Smooth muscle cell (in vitro differentiated cells): Measurements from ENCODE around the gene MRPL51. TPM values are rescaled to one million over a fixed set of nuclear protein-coding genes. Genes with fewer than 3 reads are reported as not detected.

Experiments used
- DNase-seq: peaks from one replicate; lab custom pipeline; 2025; ENCODE audit not compliant: unreplicated experiment; lab: John Stamatoyannopoulos, UW
- H2AFZ ChIP-seq: fragments of 200-600 bp; sonication (generic); 2 replicates; pipeline ENCODE4 v1.6.0; 2016; ENCODE audit warnings: antibody characterized with exemption, low read depth, mild to moderate bottlenecking
- H3F3A ChIP-seq: fragments of 200-600 bp; sonication (generic); 2 replicates; pipeline ENCODE4 v1.6.0; 2017; ENCODE audit warnings: antibody characterized with exemption, low read depth
- H3K27ac ChIP-seq: fragments of 200-600 bp; sonication (generic); 2 replicates; pipeline ENCODE4 v1.5.1; 2016; ENCODE audit warnings: low read depth, mild to moderate bottlenecking
- H3K27me3 ChIP-seq: fragments of 200-600 bp; sonication (generic); 2 replicates; pipeline ENCODE4 v1.6.1; 2016; ENCODE audit warnings: low read depth, mild to moderate bottlenecking
- H3K36me3 ChIP-seq: fragments of 200-600 bp; sonication (generic); 2 replicates; pipeline ENCODE4 v1.5.1; 2016; ENCODE audit warnings: low read depth
- H3K4me1 ChIP-seq: fragments of 200-600 bp; sonication (generic); 2 replicates; pipeline ENCODE4 v1.5.1; 2016; ENCODE audit warnings: low read depth
- H3K4me2 ChIP-seq: fragments of 200-600 bp; sonication (generic); 2 replicates; pipeline ENCODE4 v1.6.0; 2016; ENCODE audit warnings: mild to moderate bottlenecking
- H3K4me3 ChIP-seq: fragments of 200-600 bp; sonication (generic); 2 replicates; pipeline ENCODE4 v1.5.1; 2016; ENCODE audit warnings: mild to moderate bottlenecking
- H3K79me2 ChIP-seq: fragments of 200-600 bp; sonication (generic); 2 replicates; pipeline ENCODE4 v1.6.0; 2016; ENCODE audit warnings: low read depth, mild to moderate bottlenecking
- H3K9ac ChIP-seq: fragments of 200-600 bp; sonication (generic); 2 replicates; pipeline ENCODE4 v1.6.0; 2016; ENCODE audit warnings: low read depth
- H3K9me3 ChIP-seq: fragments of 200-600 bp; sonication (generic); replicated peaks from 2 replicates; pipeline ENCODE4 v1.5.1; 2016; ENCODE audit warnings: low read depth
- H4K20me1 ChIP-seq: fragments of 200-600 bp; sonication (generic); 2 replicates; pipeline ENCODE4 v1.6.0; 2016; ENCODE audit warnings: low read depth
- WGBS: methylation state at CpG from one replicate; pipeline ENCODE4 v1.1.7; 2016; ENCODE audit warnings: low lambda C conversion rate; 5-methylcytosine and 5-hydroxymethylcytosine counted together
- polyA plus RNA-seq: library from polyadenylated mRNA; unstranded; fragments of >200 nt; fragmentation: Nextera tagmentation; extraction: Ambion mirVana; gene quantifications from 2 replicates; pipeline ENCODE4 v1.2.1, GENCODE V29; 2016
- total RNA-seq: library from RNA; depleted of rRNA; stranded (reverse); fragments of >200 nt; gene quantifications from 2 replicates; pipeline ENCODE4 v1.2.3, GENCODE V29; 2014
- TF ChIP-seq, protein P1 (sequence below): fragments of 200-600 bp; sonication (generic); IDR thresholded peaks from 2 replicates; pipeline ENCODE4 v1.5.1; 2017; ENCODE audit warnings: borderline replicate concordance, mild to moderate bottlenecking, antibody characterized with exemption; ENCODE audit not compliant: insufficient read depth, poor library complexity, severe bottlenecking

The MRPL51 gene
- total and polyA plus RNA-seq, 2 experiments from 2014 or later: 126 to 364 TPM

DNA sequence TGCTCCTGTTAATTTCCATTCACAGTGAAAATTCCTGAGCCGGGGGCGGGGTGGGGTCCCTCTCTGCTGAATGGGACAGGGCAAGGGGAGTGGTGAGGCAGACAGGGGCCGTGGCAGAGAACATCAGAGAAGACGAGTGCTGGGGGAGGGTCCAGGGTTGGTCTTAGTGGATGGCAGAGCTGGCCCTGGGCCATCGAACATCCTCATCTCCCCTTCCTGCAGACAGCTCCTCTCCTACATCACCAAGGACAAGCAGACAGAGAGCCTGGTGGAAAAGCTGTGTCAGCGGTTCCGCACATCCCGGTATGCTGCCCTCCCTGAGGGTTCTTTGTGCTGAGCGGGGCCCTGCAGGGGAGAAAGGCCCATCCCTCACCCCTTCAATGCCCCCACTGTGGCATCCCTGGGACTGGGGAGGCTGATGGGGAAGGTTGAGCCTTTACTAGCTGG is 36.3 kb upstream of the MRPL51 start:
- Histone ChIP-seq H3K9ac (peak overlapping the region; percentile 24), H3F3A (peaks cover 22% of the 10 kb centered on the region), H3K9me3 (no peaks in the 10 kb centered on the region), H2AFZ (no peak overlapping the region), H3K36me3 (peaks cover 14% of the 10 kb centered on the region), H4K20me1 (no peaks in the 10 kb centered on the region), H3K27ac (peak overlapping the region; percentile 96), H3K79me2 (no peaks in the 10 kb centered on the region), H3K4me2 (no peak overlapping the region), H3K4me3 (no peak overlapping the region), H3K4me1 (peaks cover 16% of the 10 kb centered on the region), H3K27me3 (no peaks in the 10 kb centered on the region)
- no peak for DNase-seq
- TF ChIP-seq, protein P1, sequence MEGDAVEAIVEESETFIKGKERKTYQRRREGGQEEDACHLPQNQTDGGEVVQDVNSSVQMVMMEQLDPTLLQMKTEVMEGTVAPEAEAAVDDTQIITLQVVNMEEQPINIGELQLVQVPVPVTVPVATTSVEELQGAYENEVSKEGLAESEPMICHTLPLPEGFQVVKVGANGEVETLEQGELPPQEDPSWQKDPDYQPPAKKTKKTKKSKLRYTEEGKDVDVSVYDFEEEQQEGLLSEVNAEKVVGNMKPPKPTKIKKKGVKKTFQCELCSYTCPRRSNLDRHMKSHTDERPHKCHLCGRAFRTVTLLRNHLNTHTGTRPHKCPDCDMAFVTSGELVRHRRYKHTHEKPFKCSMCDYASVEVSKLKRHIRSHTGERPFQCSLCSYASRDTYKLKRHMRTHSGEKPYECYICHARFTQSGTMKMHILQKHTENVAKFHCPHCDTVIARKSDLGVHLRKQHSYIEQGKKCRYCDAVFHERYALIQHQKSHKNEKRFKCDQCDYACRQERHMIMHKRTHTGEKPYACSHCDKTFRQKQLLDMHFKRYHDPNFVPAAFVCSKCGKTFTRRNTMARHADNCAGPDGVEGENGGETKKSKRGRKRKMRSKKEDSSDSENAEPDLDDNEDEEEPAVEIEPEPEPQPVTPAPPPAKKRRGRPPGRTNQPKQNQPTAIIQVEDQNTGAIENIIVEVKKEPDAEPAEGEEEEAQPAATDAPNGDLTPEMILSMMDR: no peak
- 51% methylated on average over 9 of the region's 9 CpGs for WGBS

DNA sequence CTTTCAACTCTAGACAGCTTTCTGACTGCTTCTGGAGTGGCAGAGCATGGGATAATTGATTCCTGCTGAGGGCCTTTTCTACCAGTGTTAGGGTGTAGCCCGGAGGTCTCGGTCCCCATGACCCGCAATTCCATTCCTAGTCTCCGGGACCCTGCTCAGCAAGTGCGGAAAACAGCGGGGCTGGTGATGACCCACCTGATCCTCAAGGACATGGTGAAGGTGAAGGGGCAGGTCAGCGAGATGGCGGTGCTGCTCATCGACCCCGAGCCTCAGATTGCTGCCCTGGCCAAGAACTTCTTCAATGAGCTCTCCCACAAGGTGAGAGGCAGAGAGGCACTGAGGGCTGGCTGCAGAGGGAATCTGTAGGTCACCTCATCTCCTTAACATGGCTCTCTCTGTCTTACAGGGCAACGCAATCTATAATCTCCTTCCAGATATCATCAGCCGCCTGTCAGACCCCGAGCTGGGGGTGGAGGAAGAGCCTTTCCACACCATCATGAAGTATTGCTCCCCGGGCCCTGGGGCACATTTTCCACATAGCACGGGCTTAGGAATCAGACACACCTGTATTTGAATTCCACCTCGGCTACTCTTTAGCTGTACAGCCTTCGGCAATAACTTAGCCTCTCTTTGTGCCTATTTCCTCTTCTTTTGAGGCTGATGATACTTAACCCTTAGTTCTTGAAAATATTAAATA is 35.6 kb upstream of the MRPL51 start:
- Histone ChIP-seq H4K20me1 (no peaks in the 10 kb centered on the region), H3K9ac (peak overlapping the region; percentile 24), H3K27ac (peak overlapping the region; percentile 96), H3K27me3 (no peaks in the 10 kb centered on the region), H3K36me3 (peaks cover 14% of the 10 kb centered on the region), H2AFZ (no peak overlapping the region), H3K4me1 (peaks cover 16% of the 10 kb centered on the region), H3F3A (peaks cover 22% of the 10 kb centered on the region), H3K4me3 (no peak overlapping the region), H3K4me2 (no peak overlapping the region), H3K9me3 (no peaks in the 10 kb centered on the region), H3K79me2 (no peaks in the 10 kb centered on the region)
- no peak for DNase-seq
- 85% methylated on average over 17 of the region's 17 CpGs for WGBS
- TF ChIP-seq, protein P1: no peak

DNA sequence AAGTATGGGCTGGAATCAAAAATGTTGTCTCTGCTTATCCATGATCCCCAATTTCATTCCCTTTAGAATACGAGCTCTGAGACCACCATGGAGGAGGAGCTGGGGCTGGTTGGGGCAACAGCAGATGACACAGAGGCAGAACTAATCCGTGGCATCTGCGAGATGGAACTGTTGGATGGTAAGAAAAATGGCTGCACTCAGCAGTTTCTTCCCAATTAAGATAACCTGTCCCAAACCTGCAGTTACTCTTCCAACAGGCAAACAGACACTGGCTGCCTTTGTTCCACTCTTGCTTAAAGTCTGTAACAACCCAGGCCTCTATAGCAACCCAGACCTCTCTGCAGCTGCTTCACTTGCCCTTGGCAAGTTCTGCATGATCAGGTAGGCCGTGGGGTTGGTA is 34.6 kb upstream of the MRPL51 start:
- no peaks in the 10 kb centered on the region for H3K79me2 ChIP-seq
- H3K27ac ChIP-seq: no peak overlapping the region
- H3K36me3 ChIP-seq: peaks cover 14% of the 10 kb centered on the region
- H2AFZ ChIP-seq: no peak overlapping the region
- WGBS: 93% methylated on average over 4 of the region's 4 CpGs
- no peaks in the 10 kb centered on the region for H3K9me3 ChIP-seq
- TF ChIP-seq, protein P1: no peak
- DNase-seq: no peak
- no peaks in the 10 kb centered on the region for H3K27me3 ChIP-seq
- peaks cover 22% of the 10 kb centered on the region for H3F3A ChIP-seq
- H4K20me1 ChIP-seq: no peaks in the 10 kb centered on the region
- H3K9ac ChIP-seq: no peak overlapping the region
- H3K4me3 ChIP-seq: no peak overlapping the region
- peaks cover 10% of the 10 kb centered on the region for H3K4me1 ChIP-seq
- no peak overlapping the region for H3K4me2 ChIP-seq
